ENCODE measurements around the gene UAP1L1. TPM values are rescaled to one million over a fixed set of nuclear protein-coding genes. Genes with fewer than 3 reads are reported as not detected.

The UAP1L1 gene
- total RNA-seq, 4 donors from 2014 or later: 3.6 to 5.8 (median 5.0) TPM

GRCh38 chr9:137037035-137037434, 40.3 kb upstream of the UAP1L1 start:
- intact Hi-C loops (cut with DNase I): loop anchor here (5.0 kb wide), 1 partner anchor 90 kb away; the partner anchor contains the start of gene C8G
- WGBS: 82% methylated on average over 5 of the region's 13 CpGs

GRCh38 chr9:137037483-137037882, 39.8 kb upstream of the UAP1L1 start:
- Histone ChIP-seq H3K36me3 (peaks cover 8 to 55% (median 48%) of the 10 kb centered on the region in 4 donors), H3K27ac (replicated peaks in 1 of 4) (no peak overlapping the region), H3K9me3 (no peaks in the 10 kb centered on the region), H3K27me3 (peaks cover 0 to 8% (median 0%) of the 10 kb centered on the region in 4 donors), H3K4me1 (peaks cover 14 to 22% (median 18%) of the 10 kb centered on the region in 4 donors), H3K4me3 (no peak overlapping the region)
- TF ChIP-seq POLR2AphosphoS5 (IDR thresholded peaks at IDR 0.05) (no peak), EP300 (IDR thresholded peaks at IDR 0.05) (no peak), CTCF (IDR thresholded peaks at IDR 0.05) (no peak)
- WGBS: 88% methylated on average over 10 of the region's 10 CpGs
- DNase-seq (ENCODE audit: extremely low spot score): no peak
- intact Hi-C loops (cut with DNase I): loop anchor here (5.0 kb wide), 1 partner anchor 90 kb away; the partner anchor contains the start of gene C8G

More at GRCh38 chr9:137037035-137037434, 40.3 kb upstream of the UAP1L1 start:
- Histone ChIP-seq H3K27ac (replicated peaks in 1 of 4) (no peak overlapping the region), H3K4me3 (no peak overlapping the region), H3K4me1 (peaks cover 14 to 22% (median 18%) of the 10 kb centered on the region in 4 donors), H3K27me3 (peaks cover 0 to 8% (median 0%) of the 10 kb centered on the region in 4 donors), H3K36me3 (peaks cover 8 to 51% (median 47%) of the 10 kb centered on the region in 4 donors), H3K9me3 (no peaks in the 10 kb centered on the region)
- DNase-seq (ENCODE audit: extremely low spot score): no peak
- no peak for TF ChIP-seq POLR2AphosphoS5 (IDR thresholded peaks at IDR 0.05)
- no peak for TF ChIP-seq CTCF (IDR thresholded peaks at IDR 0.05)
- TF ChIP-seq EP300 (IDR thresholded peaks at IDR 0.05): no peak
- no peak for TF ChIP-seq POLR2A (IDR thresholded peaks at IDR 0.05; ENCODE audit: low read depth)

GRCh38 chr9:137038916-137039315, 38.4 kb upstream of the UAP1L1 start:
- Histone ChIP-seq H3K4me1 (peaks cover 22 to 33% (median 29%) of the 10 kb centered on the region in 4 donors), H3K9me3 (no peaks in the 10 kb centered on the region), H3K36me3 (peaks cover 8 to 59% (median 48%) of the 10 kb centered on the region in 4 donors), H3K4me3 (no peak overlapping the region), H3K27ac (replicated peaks in 1 of 4) (no peak overlapping the region), H3K27me3 (peaks cover 0 to 8% (median 0%) of the 10 kb centered on the region in 4 donors)
- TF ChIP-seq CTCF (IDR thresholded peaks at IDR 0.05) (no peak), EP300 (IDR thresholded peaks at IDR 0.05) (no peak), POLR2AphosphoS5 (IDR thresholded peaks at IDR 0.05) (no peak), POLR2A (IDR thresholded peaks at IDR 0.05; ENCODE audit: low read depth) (no peak)
- DNase-seq (ENCODE audit: extremely low spot score): no peak
- intact Hi-C loops (cut with DNase I): loop anchor here (5.0 kb wide), 1 partner anchor 92 kb away; the partner anchor contains the start of gene C8G
- WGBS: 87% methylated on average over 7 of the region's 9 CpGs

GRCh38 chr9:137039611-137040366, 37.5 kb upstream of the UAP1L1 start:
- 91% methylated on average over 9 of the region's 32 CpGs for WGBS
- intact Hi-C loops (cut with DNase I): loop anchor here (5.0 kb wide), 1 partner anchor 92 kb away; the partner anchor contains the start of gene C8G
- DNase-seq (ENCODE audit: extremely low spot score): no peak
- Histone ChIP-seq H3K27me3 (peaks cover 0 to 3% (median 0%) of the 10 kb centered on the region in 4 donors), H3K4me1 (peaks cover 29 to 37% (median 31%) of the 10 kb centered on the region in 4 donors), H3K4me3 (no peak overlapping the region), H3K27ac (replicated peaks in 1 of 4) (no peak overlapping the region), H3K9me3 (no peaks in the 10 kb centered on the region), H3K36me3 (peaks cover 8 to 59% (median 48%) of the 10 kb centered on the region in 4 donors)
- TF ChIP-seq POLR2A (IDR thresholded peaks at IDR 0.05; ENCODE audit: low read depth): no peak
- no peak for TF ChIP-seq CTCF (IDR thresholded peaks at IDR 0.05)
- TF ChIP-seq POLR2AphosphoS5 (IDR thresholded peaks at IDR 0.05): no peak
- TF ChIP-seq EP300 (IDR thresholded peaks at IDR 0.05): no peak

Data from esophagus muscularis mucosa (tissue), 4 donors.